ENCODE measurements around the gene ABHD17A.

The ABHD17A gene

DNA sequence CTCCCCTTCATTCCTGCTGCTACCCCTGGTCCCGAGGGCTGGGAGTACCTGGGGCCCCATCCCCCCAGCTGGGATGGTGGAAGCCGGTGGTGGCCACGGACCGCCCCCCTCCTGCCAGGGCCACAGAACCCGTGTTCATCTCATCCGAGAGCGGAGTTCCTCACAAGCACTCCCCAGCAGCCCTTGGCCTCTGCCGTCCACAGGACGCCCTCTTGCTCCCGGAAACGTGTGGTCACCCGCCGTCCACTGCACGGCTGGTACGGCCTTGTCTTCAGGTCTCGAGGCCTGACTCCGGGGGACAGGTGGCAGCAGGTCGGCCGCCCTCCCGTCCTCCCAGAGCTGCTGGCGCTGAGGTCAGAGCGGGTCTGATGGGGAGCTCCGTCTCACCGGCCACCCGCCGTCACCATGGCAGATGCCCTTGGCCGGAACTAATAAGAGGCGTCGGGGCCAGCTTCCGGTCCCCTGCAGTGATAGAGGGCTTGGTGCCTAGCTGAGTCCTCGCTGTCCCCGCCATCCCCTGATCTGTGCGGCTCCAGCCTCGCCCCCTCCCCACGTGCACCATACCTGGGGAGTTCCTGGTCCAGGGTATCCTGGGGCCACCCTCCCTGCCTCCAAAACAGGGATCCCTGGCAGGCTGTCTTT, 39.1 kb upstream of the ABHD17A start:
- TF ChIP-seq, protein P1, sequence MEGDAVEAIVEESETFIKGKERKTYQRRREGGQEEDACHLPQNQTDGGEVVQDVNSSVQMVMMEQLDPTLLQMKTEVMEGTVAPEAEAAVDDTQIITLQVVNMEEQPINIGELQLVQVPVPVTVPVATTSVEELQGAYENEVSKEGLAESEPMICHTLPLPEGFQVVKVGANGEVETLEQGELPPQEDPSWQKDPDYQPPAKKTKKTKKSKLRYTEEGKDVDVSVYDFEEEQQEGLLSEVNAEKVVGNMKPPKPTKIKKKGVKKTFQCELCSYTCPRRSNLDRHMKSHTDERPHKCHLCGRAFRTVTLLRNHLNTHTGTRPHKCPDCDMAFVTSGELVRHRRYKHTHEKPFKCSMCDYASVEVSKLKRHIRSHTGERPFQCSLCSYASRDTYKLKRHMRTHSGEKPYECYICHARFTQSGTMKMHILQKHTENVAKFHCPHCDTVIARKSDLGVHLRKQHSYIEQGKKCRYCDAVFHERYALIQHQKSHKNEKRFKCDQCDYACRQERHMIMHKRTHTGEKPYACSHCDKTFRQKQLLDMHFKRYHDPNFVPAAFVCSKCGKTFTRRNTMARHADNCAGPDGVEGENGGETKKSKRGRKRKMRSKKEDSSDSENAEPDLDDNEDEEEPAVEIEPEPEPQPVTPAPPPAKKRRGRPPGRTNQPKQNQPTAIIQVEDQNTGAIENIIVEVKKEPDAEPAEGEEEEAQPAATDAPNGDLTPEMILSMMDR (IDR thresholded peaks at IDR 0.05; ENCODE audit: low read depth, low read length), result no peak
- DNase-seq (ENCODE audit: extremely low read depth, low read depth), result no peak

DNA sequence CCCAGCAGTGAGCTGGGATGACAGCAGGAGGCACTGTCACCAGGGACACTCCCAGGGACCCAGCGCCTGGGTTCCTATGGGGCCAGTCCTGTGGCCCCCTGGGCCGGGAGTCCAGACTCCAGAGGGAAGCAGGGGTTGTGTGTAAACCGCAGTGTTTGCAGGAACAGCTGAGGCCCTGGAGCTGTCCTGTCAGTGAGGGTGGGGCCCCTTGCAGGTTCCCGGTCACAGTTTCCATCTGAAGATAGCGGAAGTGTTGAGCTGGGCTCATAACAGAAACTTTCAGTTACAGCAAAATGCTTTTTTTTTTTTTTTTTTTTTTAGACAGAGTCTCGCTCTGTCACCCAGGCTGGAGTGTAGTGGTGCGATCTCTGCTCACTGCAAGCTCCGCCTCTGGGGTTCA, 38.0 kb upstream of the ABHD17A start:
- TF ChIP-seq, protein P1 (IDR thresholded peaks at IDR 0.05; ENCODE audit: low read depth, low read length), result no peak
- DNase-seq (ENCODE audit: extremely low read depth, low read depth), result no peak

DNA sequence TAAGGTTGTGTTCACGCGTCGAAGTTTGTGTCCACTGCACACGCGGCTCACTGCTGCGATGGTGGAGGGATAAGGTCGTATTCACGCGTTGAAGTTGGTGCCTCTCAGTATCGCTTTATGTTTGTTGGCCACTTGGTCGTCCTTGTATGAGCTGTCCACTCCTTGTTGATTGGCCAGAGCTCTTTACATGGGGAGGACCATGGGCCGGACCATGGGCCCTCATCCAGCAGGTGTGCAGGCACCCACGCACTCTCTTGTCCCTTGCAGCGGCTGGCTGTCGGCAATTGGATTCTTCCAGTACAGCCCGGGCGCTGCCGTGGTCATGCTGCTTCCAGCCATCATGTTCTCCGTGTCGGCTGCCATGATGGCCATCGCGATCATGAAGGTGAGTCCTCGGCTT, 37.5 kb upstream of the ABHD17A start:
- no peak for DNase-seq (ENCODE audit: extremely low read depth, low read depth)
- TF ChIP-seq, protein P1 (IDR thresholded peaks at IDR 0.05; ENCODE audit: low read depth, low read length), result no peak

DNA sequence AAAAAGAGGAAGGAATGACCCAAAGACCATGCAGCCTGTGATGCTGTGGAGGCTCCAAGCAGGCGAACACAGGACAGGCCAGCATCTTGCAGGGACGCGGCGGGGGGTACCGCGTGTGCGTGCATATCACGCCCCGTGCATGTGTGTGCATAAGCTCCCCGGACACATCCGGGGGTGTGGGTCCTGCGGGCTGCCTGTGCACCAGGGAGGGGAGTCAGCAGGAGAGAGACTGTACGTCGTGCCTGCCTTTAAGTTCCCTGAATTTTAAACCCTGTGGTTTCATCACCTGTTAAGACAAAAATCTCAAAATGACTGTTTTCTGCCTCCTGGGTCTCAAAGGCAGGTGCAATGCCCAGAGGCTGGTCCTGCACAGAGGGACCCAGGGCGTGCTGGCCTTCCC, 36.5 kb upstream of the ABHD17A start:
- DNase-seq (ENCODE audit: extremely low read depth, low read depth), result no peak
- TF ChIP-seq, protein P1 (IDR thresholded peaks at IDR 0.05; ENCODE audit: low read depth, low read length), result no peak

DNA sequence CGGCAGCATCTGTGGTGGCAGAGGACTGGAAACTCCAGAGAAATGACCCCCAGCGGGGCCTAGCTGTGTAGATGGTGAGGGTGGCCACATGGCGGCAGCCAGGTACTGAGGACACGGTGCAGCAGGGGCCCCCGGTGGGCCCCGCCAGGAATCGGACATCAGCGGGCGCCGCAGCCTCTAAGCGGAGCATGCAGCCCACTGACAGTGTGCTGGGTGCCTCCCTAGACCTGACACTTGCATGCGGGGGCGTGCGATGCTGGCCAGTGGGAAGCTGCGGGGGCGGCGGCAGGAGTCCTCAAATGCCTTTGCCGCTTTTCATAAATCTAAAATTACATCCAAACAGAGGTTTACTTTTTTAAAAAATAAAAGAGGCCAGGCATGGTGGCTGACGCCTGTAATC, 36.0 kb upstream of the ABHD17A start:
- TF ChIP-seq, protein P1 (IDR thresholded peaks at IDR 0.05; ENCODE audit: low read depth, low read length), result no peak
- no peak for DNase-seq (ENCODE audit: extremely low read depth, low read depth)

DNA sequence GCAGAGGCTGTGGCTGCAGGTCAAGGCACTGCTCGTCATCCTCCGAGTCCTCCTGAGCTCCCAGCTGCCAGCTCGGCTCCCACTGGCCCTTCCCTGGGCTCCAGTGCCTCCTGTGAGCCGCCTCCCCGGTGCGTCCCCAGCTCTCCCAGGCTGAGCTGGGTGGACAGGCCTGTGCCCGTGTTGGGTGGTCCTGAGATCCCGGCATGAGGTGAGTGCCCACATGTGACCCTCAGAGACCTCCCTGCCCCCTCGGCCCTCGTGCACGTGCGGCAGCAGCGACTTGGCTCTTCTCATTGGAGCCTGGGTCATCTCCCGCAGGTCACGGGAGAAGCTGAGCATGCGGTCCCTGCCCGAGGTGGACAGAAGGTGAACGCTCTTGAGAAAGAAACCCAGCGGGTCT, 35.3 kb upstream of the ABHD17A start:
- no peak for DNase-seq (ENCODE audit: extremely low read depth, low read depth)
- TF ChIP-seq, protein P1 (IDR thresholded peaks at IDR 0.05; ENCODE audit: low read depth, low read length), result no peak

DNA sequence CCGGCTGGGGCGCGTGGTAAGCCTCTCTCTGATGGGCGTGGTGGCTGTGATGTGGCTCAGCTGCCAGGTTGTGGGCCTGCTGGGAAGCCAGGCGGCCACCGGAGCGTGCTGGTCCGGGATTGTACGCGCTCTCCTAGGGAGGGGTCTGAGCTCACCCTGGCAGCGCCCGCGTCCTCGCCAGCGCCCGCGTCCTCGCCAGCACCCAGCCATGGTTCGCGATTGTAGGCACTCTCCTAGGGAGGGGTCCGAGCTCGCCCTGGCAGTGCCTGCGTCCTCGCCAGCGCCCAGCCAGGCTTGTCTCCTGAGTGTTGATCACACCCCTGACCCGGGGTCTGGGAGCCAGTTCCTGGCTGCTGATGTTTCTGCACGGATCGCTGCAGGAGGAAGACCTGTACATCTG, 33.7 kb upstream of the ABHD17A start:
- TF ChIP-seq, protein P1 (IDR thresholded peaks at IDR 0.05; ENCODE audit: low read depth, low read length), result no peak
- no peak for DNase-seq (ENCODE audit: extremely low read depth, low read depth)

Data from AG09319 (cell line).